ENCODE results near the gene AARSD1.
A peak's percentile ranks its signal among the peaks of the same experiment; 100 is the strongest.
"Not testable (repeated sequence)": the region's sequence is repeated elsewhere in the genome, so short reads cannot be mapped to it uniquely, and the experiment has no call there.

The AARSD1 gene

GRCh38 chr17:42964161-42964932, at the start of gene AARSD1:
Gene AARSD1, minus strand, starts transcription at chr17:42964454. Its CDS starts 14 bp downstream, at chr17:42964440.
- peak within 1 kb of the TSS; percentile 87 for H3K4me3 ChIP-seq (ENCODE audit: low read length)
- no peak for TF ChIP-seq CTCF (conservative IDR thresholded peaks at IDR 0.05; ENCODE audit: low read depth, low read length)
- peak; percentile 81 for DNase-seq (ENCODE audit: low read depth)

GRCh38 chr17:43013296-43013695, 49.0 kb upstream of the AARSD1 start:
- no peak overlapping the region for H3K4me3 ChIP-seq (ENCODE audit: low read length)
- TF ChIP-seq CTCF (conservative IDR thresholded peaks at IDR 0.05; ENCODE audit: low read depth, low read length): no peak
- DNase-seq (ENCODE audit: low read depth): no peak

GRCh38 chr17:43011728-43012472, 47.6 kb upstream of the AARSD1 start:
- DNase-seq (ENCODE audit: low read depth): no peak
- TF ChIP-seq CTCF (conservative IDR thresholded peaks at IDR 0.05; ENCODE audit: low read depth, low read length): no peak
- H3K4me3 ChIP-seq (ENCODE audit: low read length): no peak overlapping the region

- no peak for TF ChIP-seq CTCF (conservative IDR thresholded peaks at IDR 0.05; ENCODE audit: low read depth, low read length)
- no peak overlapping the region for H3K4me3 ChIP-seq (ENCODE audit: low read length)
- no peak for DNase-seq (ENCODE audit: low read depth)
These were observed 46.5 kb upstream of the AARSD1 start for GRCh38 chr17:43010667-43011308.

- peak within 1 kb of the TSS; percentile 81 for H3K4me3 ChIP-seq (ENCODE audit: low read length)
- peak; percentile 41 for TF ChIP-seq CTCF (conservative IDR thresholded peaks at IDR 0.05; ENCODE audit: low read depth, low read length)
- DNase-seq (ENCODE audit: low read depth): no peak
These were observed 42.6 kb upstream of the AARSD1 start, which contains the start of gene IFI35 for GRCh38 chr17:43006639-43007551. Gene IFI35, plus strand, starts transcription at chr17:43006784. Its CDS starts 164 bp downstream, at chr17:43006948.

- TF ChIP-seq CTCF (conservative IDR thresholded peaks at IDR 0.05; ENCODE audit: low read depth, low read length): peak; percentile 15
- no peak for DNase-seq (ENCODE audit: low read depth)
- H3K4me3 ChIP-seq (ENCODE audit: low read length): no peak overlapping the region
These were observed 39.4 kb upstream of the AARSD1 start for GRCh38 chr17:43003542-43004172.

- DNase-seq (ENCODE audit: low read depth): not testable (repeated sequence)
These were observed 36.6 kb upstream of the AARSD1 start for GRCh38 chr17:43000894-43001293.

More at GRCh38 chr17:43000894-43001293, 36.6 kb upstream of the AARSD1 start:
- not testable (repeated sequence) for H3K4me3 ChIP-seq (ENCODE audit: low read length)

Measured in retinal pigment epithelial cell (primary cell).